Measurements from ENCODE around the gene FNDC5.

FNDC5 gene

GRCh38 chr1:32878183-32878582 lies 7.5 kb upstream of the FNDC5 start:
- Histone ChIP-seq H3K4me1 (ENCODE audit: low read depth, poor library complexity, severe bottlenecking) (no peaks in the 10 kb centered on the region), H3K79me2 (ENCODE audit: insufficient read depth, low read depth) (no peaks in the 10 kb centered on the region), H3K27me3 (ENCODE audit: insufficient read depth, low read depth) (no peaks in the 10 kb centered on the region), H3K9ac (no peak overlapping the region), H4K20me1 (ENCODE audit: insufficient read depth) (no peaks in the 10 kb centered on the region), H3K27ac (no peak overlapping the region), H3K4me2 (no peak overlapping the region), H2AFZ (ENCODE audit: low read depth) (no peak overlapping the region), H3K36me3 (ENCODE audit: insufficient read depth) (no peaks in the 10 kb centered on the region), H3K4me3 (IDR thresholded peaks at IDR 0.05; ENCODE audit: insufficient read depth, low read depth, low read length) (no peak overlapping the region)
- no peak for TF ChIP-seq CTCF (conservative IDR thresholded peaks at IDR 0.05; ENCODE audit: low read depth, low read length)

GRCh38 chr1:32877211-32878110 lies 6.7 kb upstream of the FNDC5 start:
- no peak overlapping the region for H3K4me2 ChIP-seq
- TF ChIP-seq CTCF (conservative IDR thresholded peaks at IDR 0.05; ENCODE audit: low read depth, low read length): no peak
- H3K4me3 ChIP-seq (IDR thresholded peaks at IDR 0.05; ENCODE audit: insufficient read depth, low read depth, low read length): no peak overlapping the region
- H2AFZ ChIP-seq (ENCODE audit: low read depth): no peak overlapping the region
- no peaks in the 10 kb centered on the region for H3K27me3 ChIP-seq (ENCODE audit: insufficient read depth, low read depth)
- no peaks in the 10 kb centered on the region for H3K79me2 ChIP-seq (ENCODE audit: insufficient read depth, low read depth)
- H3K36me3 ChIP-seq (ENCODE audit: insufficient read depth): no peaks in the 10 kb centered on the region
- peaks cover 5% of the 10 kb centered on the region for H3K4me1 ChIP-seq (ENCODE audit: low read depth, poor library complexity, severe bottlenecking)
- no peak overlapping the region for H3K9ac ChIP-seq
- H4K20me1 ChIP-seq (ENCODE audit: insufficient read depth): no peaks in the 10 kb centered on the region
- H3K27ac ChIP-seq: no peak overlapping the region

- Histone ChIP-seq H3K79me2 (ENCODE audit: insufficient read depth, low read depth) (no peaks in the 10 kb centered on the region), H3K9ac (no peak overlapping the region), H3K4me1 (ENCODE audit: low read depth, poor library complexity, severe bottlenecking) (peaks cover 5% of the 10 kb centered on the region), H3K27ac (no peak overlapping the region), H4K20me1 (ENCODE audit: insufficient read depth) (no peaks in the 10 kb centered on the region), H3K36me3 (ENCODE audit: insufficient read depth) (no peaks in the 10 kb centered on the region), H2AFZ (ENCODE audit: low read depth) (no peak overlapping the region), H3K4me3 (IDR thresholded peaks at IDR 0.05; ENCODE audit: insufficient read depth, low read depth, low read length) (no peak overlapping the region), H3K4me2 (no peak overlapping the region), H3K27me3 (ENCODE audit: insufficient read depth, low read depth) (no peaks in the 10 kb centered on the region)
- TF ChIP-seq CTCF (conservative IDR thresholded peaks at IDR 0.05; ENCODE audit: low read depth, low read length): peak; percentile 95
Observed at GRCh38 chr1:32876341-32877210, 5.9 kb upstream of the FNDC5 start.

GRCh38 chr1:32874860-32875752 lies 4.4 kb upstream of the FNDC5 start:
- H3K4me3 ChIP-seq (IDR thresholded peaks at IDR 0.05; ENCODE audit: insufficient read depth, low read depth, low read length): no peak overlapping the region
- H2AFZ ChIP-seq (ENCODE audit: low read depth): no peak overlapping the region
- H3K4me1 ChIP-seq (ENCODE audit: low read depth, poor library complexity, severe bottlenecking): peaks cover 5% of the 10 kb centered on the region
- no peak overlapping the region for H3K4me2 ChIP-seq
- no peaks in the 10 kb centered on the region for H3K36me3 ChIP-seq (ENCODE audit: insufficient read depth)
- H3K27ac ChIP-seq: no peak overlapping the region
- H3K79me2 ChIP-seq (ENCODE audit: insufficient read depth, low read depth): no peaks in the 10 kb centered on the region
- no peaks in the 10 kb centered on the region for H4K20me1 ChIP-seq (ENCODE audit: insufficient read depth)
- no peak for TF ChIP-seq CTCF (conservative IDR thresholded peaks at IDR 0.05; ENCODE audit: low read depth, low read length)
- H3K9ac ChIP-seq: no peak overlapping the region
- no peaks in the 10 kb centered on the region for H3K27me3 ChIP-seq (ENCODE audit: insufficient read depth, low read depth)

All from KMS-11 (cell line).